ENCODE data around the gene ACSL1.
"Not testable (repeated sequence)": the region's sequence is repeated elsewhere in the genome, so short reads cannot be mapped to it uniquely, and the experiment has no call there.

The ACSL1 gene

DNA sequence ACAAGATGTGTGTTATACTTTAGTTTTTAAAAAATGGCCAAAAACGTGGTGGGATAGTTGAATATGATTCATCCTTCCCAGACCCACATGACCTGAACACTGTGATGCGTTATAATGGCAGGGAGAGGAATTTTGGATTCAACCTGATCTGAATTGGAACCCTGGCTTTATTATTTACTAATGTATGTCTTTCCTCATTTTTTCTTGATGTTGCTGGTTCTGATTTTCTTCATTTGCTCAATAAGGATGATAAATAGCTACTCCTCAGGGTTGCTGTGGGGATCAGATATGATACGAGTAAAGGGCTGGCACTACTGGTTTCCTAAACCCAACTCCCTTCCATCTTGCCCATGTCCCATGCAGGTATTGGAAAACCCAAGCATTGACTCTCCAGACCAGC is 24.2 kb upstream of the ACSL1 start:
- Mint-ChIP-seq H3K27ac (no peak overlapping the region), H3K27me3 (peaks cover 15% of the 10 kb centered on the region), H3K36me3 (ENCODE audit: low read depth) (no peaks in the 10 kb centered on the region), H3K9me3 (no peaks in the 10 kb centered on the region), H3K4me3 (no peak overlapping the region), H3K4me1 (ENCODE audit: low read depth) (peaks cover 29% of the 10 kb centered on the region)

GRCh38 chr4:184849185-184849584 is 23.4 kb upstream of the ACSL1 start:
- Mint-ChIP-seq H3K27ac (no peak overlapping the region), H3K27me3 (peaks cover 15% of the 10 kb centered on the region), H3K4me3 (no peak overlapping the region), H3K4me1 (ENCODE audit: low read depth) (peaks cover 21% of the 10 kb centered on the region), H3K36me3 (ENCODE audit: low read depth) (no peaks in the 10 kb centered on the region), H3K9me3 (no peaks in the 10 kb centered on the region)

DNA sequence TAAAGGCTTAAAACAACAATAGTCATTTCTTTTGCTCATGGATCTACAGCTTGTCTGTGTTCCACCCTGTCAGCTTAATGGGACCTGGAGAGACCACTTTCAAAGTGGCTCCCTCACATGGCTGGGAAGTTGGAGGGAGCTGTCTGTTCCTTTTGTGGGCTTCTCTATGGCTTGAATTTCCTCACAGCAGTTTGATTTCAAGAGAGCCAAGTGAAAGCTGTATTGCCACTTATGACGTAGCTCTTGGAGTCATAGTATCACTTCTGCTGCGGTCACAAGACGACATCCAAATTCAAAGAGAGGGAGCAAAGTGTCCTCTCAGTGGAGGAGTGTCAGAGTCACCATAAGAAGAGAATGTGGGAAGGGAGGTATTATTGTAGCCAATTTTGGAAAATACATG is 22.7 kb upstream of the ACSL1 start:
- Mint-ChIP-seq H3K27me3 (peaks cover 15% of the 10 kb centered on the region), H3K36me3 (ENCODE audit: low read depth) (no peaks in the 10 kb centered on the region), H3K9me3 (no peaks in the 10 kb centered on the region), H3K4me3 (no peak overlapping the region), H3K27ac (no peak overlapping the region), H3K4me1 (ENCODE audit: low read depth) (peaks cover 21% of the 10 kb centered on the region)

DNA sequence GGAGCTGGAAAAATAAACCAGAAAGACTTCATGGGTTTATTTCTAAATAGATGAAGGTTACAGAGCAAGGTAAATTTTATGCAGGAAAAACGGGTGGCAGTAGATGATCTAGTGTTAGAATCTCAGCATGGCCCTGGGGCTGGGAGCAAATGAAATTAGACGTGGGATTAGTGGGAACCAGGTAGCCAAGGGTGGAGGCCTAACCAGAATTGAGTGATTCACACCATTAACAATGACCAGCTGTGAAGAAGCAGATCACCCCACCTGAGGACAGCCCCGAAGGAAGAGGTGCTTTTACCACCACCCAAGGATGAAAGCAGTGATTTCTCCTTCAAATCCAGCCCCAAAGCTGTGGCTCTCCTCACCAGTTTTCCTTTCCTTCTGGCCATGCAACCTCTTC is 20.8 kb upstream of the ACSL1 start:
- Mint-ChIP-seq H3K4me1 (ENCODE audit: low read depth) (peaks cover 21% of the 10 kb centered on the region), H3K27me3 (peaks cover 15% of the 10 kb centered on the region), H3K36me3 (ENCODE audit: low read depth) (no peaks in the 10 kb centered on the region), H3K4me3 (no peak overlapping the region), H3K27ac (no peak overlapping the region), H3K9me3 (no peaks in the 10 kb centered on the region)

GRCh38 chr4:184845367-184846021 is 19.7 kb upstream of the ACSL1 start:
- H3K4me1 Mint-ChIP-seq (ENCODE audit: low read depth) = peaks cover 21% of the 10 kb centered on the region
- H3K36me3 Mint-ChIP-seq (ENCODE audit: low read depth) = no peaks in the 10 kb centered on the region
- no peaks in the 10 kb centered on the region for H3K9me3 Mint-ChIP-seq
- H3K4me3 Mint-ChIP-seq = no peak overlapping the region
- H3K27ac Mint-ChIP-seq = no peak overlapping the region
- H3K27me3 Mint-ChIP-seq = peaks cover 15% of the 10 kb centered on the region

DNA sequence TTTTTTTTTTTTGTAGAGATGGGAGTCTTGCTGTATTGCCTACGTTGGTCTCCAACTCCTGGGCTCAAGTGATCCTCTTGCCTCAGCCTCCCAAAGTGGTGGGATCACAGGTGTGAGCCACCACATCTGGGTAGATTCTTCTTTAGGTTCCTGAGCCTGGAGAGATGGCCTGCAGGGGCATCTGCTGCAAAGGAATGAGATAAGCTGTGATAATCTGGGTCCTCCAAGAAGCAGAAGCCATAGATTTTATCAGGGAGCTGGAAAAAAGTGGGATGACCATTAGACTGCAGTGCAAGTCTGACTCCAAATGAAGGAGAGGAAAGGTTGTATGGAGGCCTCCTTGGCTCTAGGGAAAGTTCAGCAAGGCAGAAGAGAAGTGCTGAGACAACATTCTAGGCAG is 19.0 kb upstream of the ACSL1 start:
- Mint-ChIP-seq H3K4me1 (ENCODE audit: low read depth) (peaks cover 15% of the 10 kb centered on the region), H3K4me3 (no peak overlapping the region), H3K27me3 (peaks cover 16% of the 10 kb centered on the region), H3K9me3 (no peaks in the 10 kb centered on the region), H3K36me3 (ENCODE audit: low read depth) (no peaks in the 10 kb centered on the region), H3K27ac (no peak overlapping the region)

DNA sequence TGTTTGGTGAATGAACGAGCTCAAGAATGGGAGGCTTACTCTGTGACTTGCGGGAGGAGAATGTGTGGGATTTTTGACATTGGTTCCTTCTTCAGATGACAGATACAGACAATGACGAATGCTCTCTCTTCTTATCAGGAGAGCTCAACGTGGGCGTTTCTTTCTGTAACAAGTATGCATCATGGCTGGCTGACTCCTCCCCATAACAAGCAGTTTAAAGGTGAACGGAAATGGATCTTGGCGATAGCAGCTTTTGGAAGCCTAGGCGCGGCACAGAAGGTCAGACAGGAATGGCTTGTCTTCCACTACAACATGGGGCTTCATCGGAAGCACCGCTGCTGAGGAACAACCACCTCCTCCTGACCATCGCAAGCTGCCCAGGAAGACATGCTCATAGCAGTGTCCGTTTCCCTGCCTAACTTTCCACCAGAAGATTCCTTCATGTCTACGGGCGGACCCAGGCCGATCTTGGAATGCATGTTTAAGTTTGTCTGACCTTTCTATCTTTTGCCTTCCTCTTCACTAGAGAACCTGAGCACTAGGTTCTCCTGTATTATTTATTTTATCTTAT is 18.3 kb upstream of the ACSL1 start:
- peaks cover 16% of the 10 kb centered on the region for H3K27me3 Mint-ChIP-seq
- no peak overlapping the region for H3K4me3 Mint-ChIP-seq

DNA sequence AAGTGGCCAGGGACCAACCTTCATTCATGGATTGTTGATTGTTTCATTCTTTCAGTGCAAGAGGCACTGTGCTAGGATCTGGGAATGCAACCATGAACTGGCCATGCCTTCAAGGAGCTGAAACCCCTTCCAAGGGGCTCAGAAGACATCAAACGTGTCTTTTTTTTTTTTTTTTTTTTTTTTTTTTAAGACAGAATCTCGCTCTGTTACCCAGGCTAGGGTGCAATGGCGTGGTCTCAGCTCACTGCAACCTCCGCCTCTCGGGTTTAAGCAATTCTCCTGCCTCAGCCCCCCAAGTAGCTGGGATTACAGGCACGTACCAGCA is 13.3 kb upstream of the ACSL1 start:
- H3K27ac Mint-ChIP-seq; H3K27me3 Mint-ChIP-seq; H3K9me3 Mint-ChIP-seq; H3K36me3 Mint-ChIP-seq (ENCODE audit: low read depth); H3K4me1 Mint-ChIP-seq (ENCODE audit: low read depth); H3K4me3 Mint-ChIP-seq: not testable (repeated sequence)

More for the DNA sequence above, 18.3 kb upstream of the ACSL1 start:
- Mint-ChIP-seq H3K27ac (no peak overlapping the region), H3K9me3 (no peaks in the 10 kb centered on the region), H3K36me3 (ENCODE audit: low read depth) (no peaks in the 10 kb centered on the region), H3K4me1 (ENCODE audit: low read depth) (peaks cover 8% of the 10 kb centered on the region)

DNA sequence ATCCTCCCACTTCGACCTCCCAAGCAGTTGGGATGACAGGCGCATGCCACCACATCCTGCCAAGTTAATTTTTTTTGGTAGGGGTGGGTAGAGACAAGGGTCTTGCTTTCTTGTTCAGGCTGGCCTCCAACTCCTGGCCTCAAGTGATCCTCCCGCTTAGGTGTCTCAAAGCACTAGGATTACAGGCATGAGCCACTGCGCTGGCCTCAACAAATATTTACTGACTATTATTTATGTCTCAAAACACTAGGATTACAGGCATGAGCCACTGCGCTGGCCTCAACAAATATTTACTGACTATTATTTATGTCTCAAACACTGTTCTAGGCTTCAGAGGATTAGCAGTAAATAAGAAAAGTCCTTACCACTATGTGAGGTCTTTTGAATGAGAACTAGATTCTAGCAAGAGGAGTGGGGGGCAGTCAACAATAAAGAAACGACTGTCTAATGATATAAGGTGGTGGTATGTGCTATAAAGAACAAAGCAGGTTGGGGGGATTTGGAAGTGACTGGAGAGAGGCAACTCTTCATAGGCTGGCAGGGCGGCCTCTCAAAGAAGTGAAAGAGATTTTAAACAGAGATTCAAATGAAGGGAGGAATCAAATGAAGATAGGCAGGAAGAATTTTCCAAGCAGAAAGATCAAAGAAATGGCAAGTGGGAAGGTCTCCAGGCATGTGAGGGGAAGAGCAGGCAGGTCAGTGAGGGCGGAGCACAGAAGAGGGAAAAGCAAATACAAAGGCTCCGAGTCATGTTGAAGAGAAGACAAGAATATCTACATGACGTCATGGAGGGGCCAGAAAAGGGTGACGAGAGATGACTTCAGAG is 12.7 kb upstream of the ACSL1 start:
- Mint-ChIP-seq H3K4me3 (no peak overlapping the region), H3K4me1 (ENCODE audit: low read depth) (no peaks in the 10 kb centered on the region), H3K27me3 (peaks cover 4% of the 10 kb centered on the region), H3K27ac (no peak overlapping the region), H3K9me3 (no peaks in the 10 kb centered on the region), H3K36me3 (ENCODE audit: low read depth) (no peaks in the 10 kb centered on the region)

- Mint-ChIP-seq H3K4me3 (no peak overlapping the region), H3K4me1 (ENCODE audit: low read depth) (no peaks in the 10 kb centered on the region), H3K27ac (no peak overlapping the region)
Measured at GRCh38 chr4:184836613-184837012, 10.8 kb upstream of the ACSL1 start.

GRCh38 chr4:184833046-184833838 is 7.5 kb upstream of the ACSL1 start:
- H3K27ac Mint-ChIP-seq = no peak overlapping the region
- H3K4me3 Mint-ChIP-seq = no peak overlapping the region
- H3K27me3 Mint-ChIP-seq = no peaks in the 10 kb centered on the region
- no peaks in the 10 kb centered on the region for H3K36me3 Mint-ChIP-seq (ENCODE audit: low read depth)
- H3K9me3 Mint-ChIP-seq = no peaks in the 10 kb centered on the region
- no peaks in the 10 kb centered on the region for H3K4me1 Mint-ChIP-seq (ENCODE audit: low read depth)

More at GRCh38 chr4:184836613-184837012, 10.8 kb upstream of the ACSL1 start:
- Mint-ChIP-seq H3K36me3 (ENCODE audit: low read depth) (no peaks in the 10 kb centered on the region), H3K27me3 (peaks cover 4% of the 10 kb centered on the region), H3K9me3 (no peaks in the 10 kb centered on the region)

DNA sequence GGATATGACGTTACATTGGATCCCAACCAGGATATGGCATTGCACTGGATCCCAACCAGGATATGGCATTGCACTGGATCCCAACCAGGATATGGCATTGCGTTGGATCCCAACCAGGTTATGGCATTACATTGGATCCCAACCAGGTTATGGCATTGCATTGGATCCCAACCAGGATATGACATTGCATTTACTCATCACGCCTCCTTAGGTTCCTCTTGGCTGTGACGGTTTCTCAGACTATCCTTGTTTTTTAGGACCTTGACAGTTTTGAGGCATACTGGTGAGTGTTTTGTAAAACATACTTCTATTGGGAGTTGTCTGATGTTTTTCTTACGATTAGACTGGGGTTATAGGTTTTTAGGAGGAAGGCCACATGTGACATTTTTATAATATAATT is 5.4 kb upstream of the ACSL1 start:
- Mint-ChIP-seq H3K9me3 (no peaks in the 10 kb centered on the region), H3K27me3 (peaks cover 6% of the 10 kb centered on the region), H3K27ac (no peak overlapping the region), H3K4me3 (no peak overlapping the region), H3K36me3 (ENCODE audit: low read depth) (no peaks in the 10 kb centered on the region), H3K4me1 (ENCODE audit: low read depth) (peaks cover 10% of the 10 kb centered on the region)

- Mint-ChIP-seq H3K4me1 (ENCODE audit: low read depth) (peaks cover 45% of the 10 kb centered on the region), H3K4me3 (peak overlapping the region; percentile 87), H3K36me3 (ENCODE audit: low read depth) (no peaks in the 10 kb centered on the region), H3K9me3 (no peaks in the 10 kb centered on the region), H3K27me3 (peaks cover 6% of the 10 kb centered on the region), H3K27ac (peak overlapping the region; percentile 87)
Measured at GRCh38 chr4:184826691-184827270, 1.0 kb upstream of the ACSL1 start.

GRCh38 chr4:184825141-184825895 is 450 bp downstream of the ACSL1 start:
- no peaks in the 10 kb centered on the region for H3K36me3 Mint-ChIP-seq (ENCODE audit: low read depth)
- H3K27me3 Mint-ChIP-seq = peaks cover 6% of the 10 kb centered on the region
- no peaks in the 10 kb centered on the region for H3K9me3 Mint-ChIP-seq
- peaks cover 46% of the 10 kb centered on the region for H3K4me1 Mint-ChIP-seq (ENCODE audit: low read depth)
- H3K27ac Mint-ChIP-seq = peak overlapping the region; percentile 86
- H3K4me3 Mint-ChIP-seq = peak overlapping the region; percentile 94
